HepG2 (cell line): Measurements from ENCODE around the gene PSENEN. TPM values are rescaled to one million over a fixed set of nuclear protein-coding genes. Genes with fewer than 3 reads are reported as not detected.

Experiments used
- AGO2 ChIP-seq: fragments of 200-400 bp; formaldehyde crosslinking; optimal IDR thresholded peaks from 2 replicates; pipeline ENCODE3; 2017; ENCODE audit warnings: mild to moderate bottlenecking, low read depth, low read length, moderate library complexity
- DMTF1 ChIP-seq: sonication (generic); formaldehyde crosslinking; IDR thresholded peaks from 2 replicates; pipeline ENCODE4 v1.4.0; 2020; ENCODE audit warnings: mild to moderate bottlenecking, missing genetic modification reagents
- EP300 ChIP-seq, 3 experiments: sonication (generic) in 1 of 3; formaldehyde crosslinking in 1 of 3; IDR thresholded peaks; 2 replicates each; pipeline versions ENCODE4 v1.5.1 to v1.6.1; 2011 to 2020; ENCODE audit warnings: low read depth in 2 of 3, low read length in 2 of 3, borderline replicate concordance in 1 of 3, improper control_type of control experiment in 1 of 3, mild to moderate bottlenecking in 1 of 3, missing genetic modification reagents in 1 of 3, moderate library complexity in 1 of 3
- FOXO4 ChIP-seq: sonication (generic); formaldehyde crosslinking; conservative IDR thresholded peaks from 2 replicates; pipeline ENCODE4 v1.8.1; 2023; ENCODE audit warnings: missing genetic modification reagents
- IRF9 ChIP-seq: sonication (generic); formaldehyde crosslinking; IDR thresholded peaks from 2 replicates; pipeline ENCODE4 v1.8.0; 2022; ENCODE audit warnings: missing genetic modification reagents, mild to moderate bottlenecking, borderline replicate concordance
- NAIF1 ChIP-seq: sonication (generic); formaldehyde crosslinking; IDR thresholded peaks from 2 replicates; pipeline ENCODE4 v1.5.0; 2020; ENCODE audit warnings: mild to moderate bottlenecking, missing genetic modification reagents, borderline replicate concordance
- POLR2AphosphoS2 ChIP-seq: IDR thresholded peaks from 2 replicates; pipeline ENCODE4 v1.6.1; 2011; ENCODE audit warnings: low read depth, low read length, improper control_type of control experiment
- POLR2G ChIP-seq: fragments of 200-400 bp; formaldehyde crosslinking; IDR thresholded peaks from 2 replicates; pipeline ENCODE4 v1.6.1; 2018; ENCODE audit warnings: mild to moderate bottlenecking, low read depth, low read length, moderate library complexity
- RORA ChIP-seq: sonication (generic); formaldehyde crosslinking; IDR thresholded peaks from 2 replicates; pipeline ENCODE4 v1.5.0; 2020; ENCODE audit warnings: mild to moderate bottlenecking, missing genetic modification reagents, moderate library complexity
- SP140L ChIP-seq: sonication (generic); formaldehyde crosslinking; IDR thresholded peaks from 2 replicates; pipeline ENCODE4 v1.4.0; 2020; ENCODE audit warnings: missing genetic modification reagents, borderline replicate concordance
- THAP8 ChIP-seq: sonication (generic); formaldehyde crosslinking; IDR thresholded peaks from 2 replicates; pipeline ENCODE4 v1.5.1; 2020; ENCODE audit warnings: missing genetic modification reagents, mild to moderate bottlenecking, borderline replicate concordance
- ZEB1 ChIP-seq: IDR thresholded peaks from 2 replicates; pipeline ENCODE4 v1.6.1; 2012; ENCODE audit warnings: mild to moderate bottlenecking, low read depth, inconsistent platforms; ENCODE audit not compliant: insufficient replicate concordance
- ZFP37 ChIP-seq: sonication (generic); formaldehyde crosslinking; IDR thresholded peaks from 2 replicates; pipeline ENCODE4 v1.4.0; 2020; ENCODE audit warnings: missing genetic modification reagents, borderline replicate concordance
- ZMYM3 ChIP-seq: sonication (generic); formaldehyde crosslinking; IDR thresholded peaks from 2 replicates; pipeline ENCODE4 v1.5.1; 2020; ENCODE audit warnings: mild to moderate bottlenecking, missing genetic modification reagents
- ZNF124 ChIP-seq: sonication (generic); formaldehyde crosslinking; IDR thresholded peaks from 2 replicates; pipeline ENCODE4 v1.4.0; 2020; ENCODE audit warnings: missing genetic modification reagents
- ZNF501 ChIP-seq: sonication (generic); formaldehyde crosslinking; IDR thresholded peaks from 2 replicates; pipeline ENCODE4 v1.5.1; 2020; ENCODE audit warnings: mild to moderate bottlenecking, moderate library complexity, missing genetic modification reagents
- ZNF770 ChIP-seq: sonication (generic); formaldehyde crosslinking; IDR thresholded peaks from 2 replicates; pipeline ENCODE4 v1.5.0; 2020; ENCODE audit warnings: mild to moderate bottlenecking, missing genetic modification reagents
- ZUFSP ChIP-seq: sonication (generic); formaldehyde crosslinking; IDR thresholded peaks from 2 replicates; pipeline ENCODE4 v1.9.0; 2021; ENCODE audit warnings: missing genetic modification reagents, mild to moderate bottlenecking, borderline replicate concordance
- polyA plus RNA-seq, 8 experiments: library from polyadenylated mRNA; depleted of rRNA in 3 of 8; stranded (reverse) in 7 of 8; unstranded in 1 of 8; fragments of >200 nt; fragmentation: Illumina TruSeq in 4 of 8; extraction: Trizol in 4 of 8; gene quantifications; 2 replicates each; pipeline versions ENCODE4 v1.2.1 to v1.2.3, GENCODE V29; 2011 to 2016; ENCODE audit warnings: low read depth in 4 of 8, missing spikeins in 1 of 8, mixed read lengths in 1 of 8; ENCODE audit not compliant: insufficient read depth in 1 of 8
- total RNA-seq, 5 experiments: library from RNA; depleted of rRNA; stranded (reverse); fragments of >200 nt; fragmentation: Illumina TruSeq; extraction: Trizol; gene quantifications; 2 replicates each; pipeline ENCODE4 v1.2.3, GENCODE V29; 2016; ENCODE audit warnings: low read depth in 1 of 5

Gene PSENEN
- total and polyA plus RNA-seq, 2 of the 13 experiments (the other 11 are each of a cell fraction or from before 2014, with no cell fraction given) = 16.9 to 34.2 TPM

- TF ChIP-seq EP300 (IDR thresholded peaks at IDR 0.05; ENCODE audit: low read depth in 2 of 2, low read length in 2 of 2) = no peak
- no peak for TF ChIP-seq EP300 (CRISPR knock-in tag; IDR thresholded peaks at IDR 0.05; ENCODE audit: borderline replicate concordance)
- TF ChIP-seq RORA = no peak
- TF ChIP-seq ZUFSP = no peak
- TF ChIP-seq FOXO4 = no peak
- no peak for TF ChIP-seq ZNF124 (CRISPR knock-in tag)
- TF ChIP-seq AGO2 = no peak
- peak; percentile 64; the same call in 1 of the 2 replicates for TF ChIP-seq IRF9 (CRISPR knock-in tag)
- TF ChIP-seq ZNF501 (CRISPR knock-in tag) = no peak
- no peak for TF ChIP-seq POLR2AphosphoS2
- peak; percentile 66 for TF ChIP-seq POLR2G
- 0 out of 2 replicates have a peak, but pooled peaks have one; percentile 67 for TF ChIP-seq THAP8 (CRISPR knock-in tag)
- TF ChIP-seq ZMYM3 (CRISPR knock-in tag) = 0 out of 2 replicates have a peak, but pooled peaks have one; percentile 37
- TF ChIP-seq ZFP37 (CRISPR knock-in tag) = no peak
- TF ChIP-seq ZEB1 = peak; percentile 15
- peak; percentile 11; the same call in 1 of the 2 replicates for TF ChIP-seq NAIF1 (CRISPR knock-in tag)
- no peak for TF ChIP-seq ZNF770 (CRISPR knock-in tag)
- no peak for TF ChIP-seq SP140L
- no peak for TF ChIP-seq DMTF1 (CRISPR knock-in tag)
Observed at GRCh38 chr19:35715981-35716800, 29.3 kb upstream of the PSENEN start (continued).
